K562 (cell line): ENCODE results near the gene HK1. TPM values are rescaled to one million over a fixed set of nuclear protein-coding genes. Genes with fewer than 3 reads are reported as not detected.

Experiments
- ARHGAP35 ChIP-seq: fragments of 450-650 bp; IDR thresholded peaks from 2 replicates; pipeline ENCODE4 v1.6.1; 2018; ENCODE audit not compliant: partially characterized antibody
- DMBX1 ChIP-seq: fragments of 250-450 bp; sonication (Bioruptor Pico); IDR thresholded peaks from 2 replicates; pipeline ENCODE4 v1.8.0; 2022; ENCODE audit warnings: inconsistent platforms, mild to moderate bottlenecking, moderate library complexity, borderline replicate concordance
- MAFK ChIP-seq: IDR thresholded peaks from 2 replicates; pipeline ENCODE4 v1.6.1; 2011; ENCODE audit warnings: low read length, improper control_type of control experiment
- NR1H2 ChIP-seq: sonication (generic); formaldehyde crosslinking; IDR thresholded peaks from 2 replicates; pipeline ENCODE4 v1.4.0; 2020; ENCODE audit warnings: mild to moderate bottlenecking, missing genetic modification reagents
- SIN3A ChIP-seq, 2 experiments: fragments of 150-350 bp in 1 of 2; IDR thresholded peaks; 2 replicates each; pipeline ENCODE4 v1.6.1; 2011 to 2016; ENCODE audit warnings: borderline replicate concordance in 2 of 2, low read depth in 2 of 2, low read length in 2 of 2, mild to moderate bottlenecking in 2 of 2, moderate library complexity in 2 of 2; ENCODE audit not compliant: control insufficient read depth in 1 of 2
- SMAD4 ChIP-seq: fragments of 250-450 bp; sonication (Bioruptor Pico); conservative IDR thresholded peaks from 2 replicates; pipeline ENCODE4 v1.8.0; 2021; ENCODE audit warnings: inconsistent platforms, mild to moderate bottlenecking, moderate library complexity
- SNIP1 ChIP-seq: fragments of 450-650 bp; IDR thresholded peaks from 2 replicates; pipeline ENCODE4 v1.7.1; 2017; ENCODE audit warnings: low read depth, mild to moderate bottlenecking
- TAF1 ChIP-seq: IDR thresholded peaks from 2 replicates; pipeline ENCODE4 v1.6.1; 2011; ENCODE audit warnings: mild to moderate bottlenecking, low read length, moderate library complexity; ENCODE audit not compliant: insufficient read depth, control insufficient read depth, severe bottlenecking; ENCODE audit errors: extremely low read depth
- XRCC3 ChIP-seq: fragments of 450-650 bp; IDR thresholded peaks from 2 replicates; pipeline ENCODE4 v1.6.1; 2017; ENCODE audit warnings: mild to moderate bottlenecking, moderate library complexity
- XRCC5 ChIP-seq: fragments of 200-400 bp; formaldehyde crosslinking; IDR thresholded peaks from 2 replicates; pipeline ENCODE4 v1.6.1; 2017; ENCODE audit warnings: low read depth, mild to moderate bottlenecking, low read length
- ZBTB8A ChIP-seq: fragments of 450-650 bp; IDR thresholded peaks from 2 replicates; pipeline ENCODE4 v1.6.1; 2018; ENCODE audit warnings: mild to moderate bottlenecking, moderate library complexity; ENCODE audit not compliant: partially characterized antibody
- ZEB2 ChIP-seq: fragments of 450-650 bp; IDR thresholded peaks from 2 replicates; pipeline ENCODE4 v1.6.1; 2016
- ZNF174 ChIP-seq: fragments of 250-450 bp; sonication (Bioruptor Pico); IDR thresholded peaks from 2 replicates; pipeline ENCODE4 v1.4.0; 2020; ENCODE audit warnings: mild to moderate bottlenecking
- ZNF785 ChIP-seq: fragments of 250-450 bp; sonication (Bioruptor Pico); IDR thresholded peaks from 2 replicates; pipeline ENCODE4 v1.4.0; 2020; ENCODE audit warnings: mild to moderate bottlenecking
- polyA plus RNA-seq, 8 experiments: library from polyadenylated mRNA; depleted of rRNA in 4 of 8; stranded (reverse) in 5 of 8; unstranded in 3 of 8; fragments of >200 nt; fragmentation: Nextera tagmentation in 2 of 8; fragmentation: Illumina TruSeq in 1 of 8; extraction: Ambion mirVana in 2 of 8; extraction: Trizol in 1 of 8; gene quantifications; 2 replicates each; pipeline versions ENCODE4 v1.2.1 to v1.2.3, GENCODE V29; 2011 to 2014; ENCODE audit warnings: inconsistent platforms in 1 of 8, missing spikeins in 1 of 8
- total RNA-seq, 7 experiments: library from RNA; depleted of rRNA in 6 of 7; stranded (reverse); fragments of >200 nt in 6 of 7; fragmentation: Illumina TruSeq in 2 of 7; extraction: Trizol in 2 of 7; gene quantifications; 2 replicates each; pipeline versions ENCODE4 v1.2.1 to v1.2.3, GENCODE V29; 2011 to 2021; ENCODE audit warnings: low replicate concordance in 1 of 7
- TF ChIP-seq, protein P1 (sequence below): fragments of 200-800 bp; sonication (Bioruptor generic); IDR thresholded peaks from 2 replicates; pipeline ENCODE4 v1.6.1; 2017; ENCODE audit warnings: missing genetic modification characterization, missing compliant biosample characterization
- TF ChIP-seq, protein P2 (sequence below): fragments of 450-650 bp; IDR thresholded peaks from 2 replicates; pipeline ENCODE4 v1.6.1; 2016; ENCODE audit warnings: low read depth
- TF ChIP-seq, protein P3 (sequence below): fragments of 250-450 bp; sonication (Bioruptor Pico); IDR thresholded peaks from 2 replicates; pipeline ENCODE4 v1.4.0; 2020; ENCODE audit warnings: mild to moderate bottlenecking, moderate library complexity, borderline replicate concordance

HK1 gene
- total and polyA plus RNA-seq, 9 of the 15 experiments (the other 6 are each of a cell fraction or from before 2014, with no cell fraction given) = 29.2 to 444 (median 193) TPM

DNA sequence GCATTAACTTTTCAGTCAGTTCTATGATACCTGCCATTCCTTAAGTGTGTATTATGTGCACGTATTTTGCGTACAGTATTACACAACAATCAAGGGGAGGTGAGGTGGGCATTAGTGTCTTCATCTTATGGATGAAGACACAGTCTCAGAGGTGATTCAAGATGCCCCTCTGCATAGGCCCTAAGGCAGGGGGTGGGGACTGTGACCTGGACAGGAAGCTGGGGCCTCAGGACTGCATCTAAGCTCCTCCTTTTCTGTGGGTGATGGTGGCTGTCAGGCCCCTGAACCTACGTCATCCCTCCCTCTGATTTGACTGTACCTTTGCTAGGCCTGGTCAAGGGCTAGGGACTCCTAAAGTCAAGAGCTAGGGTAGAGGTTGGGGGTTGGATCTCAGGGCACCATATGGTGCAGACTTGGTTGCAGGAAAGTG is 38.9 kb downstream of the HK1 start (continued):
- TF ChIP-seq ZBTB8A = no peak
- no peak for TF ChIP-seq ZNF174 (CRISPR knock-in tag)
- peak; percentile 85 for TF ChIP-seq TAF1
- TF ChIP-seq XRCC5 = no peak
- TF ChIP-seq, protein P1, sequence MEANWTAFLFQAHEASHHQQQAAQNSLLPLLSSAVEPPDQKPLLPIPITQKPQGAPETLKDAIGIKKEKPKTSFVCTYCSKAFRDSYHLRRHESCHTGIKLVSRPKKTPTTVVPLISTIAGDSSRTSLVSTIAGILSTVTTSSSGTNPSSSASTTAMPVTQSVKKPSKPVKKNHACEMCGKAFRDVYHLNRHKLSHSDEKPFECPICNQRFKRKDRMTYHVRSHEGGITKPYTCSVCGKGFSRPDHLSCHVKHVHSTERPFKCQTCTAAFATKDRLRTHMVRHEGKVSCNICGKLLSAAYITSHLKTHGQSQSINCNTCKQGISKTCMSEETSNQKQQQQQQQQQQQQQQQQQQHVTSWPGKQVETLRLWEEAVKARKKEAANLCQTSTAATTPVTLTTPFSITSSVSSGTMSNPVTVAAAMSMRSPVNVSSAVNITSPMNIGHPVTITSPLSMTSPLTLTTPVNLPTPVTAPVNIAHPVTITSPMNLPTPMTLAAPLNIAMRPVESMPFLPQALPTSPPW (CRISPR knock-in tag) = 0 out of 2 replicates have a peak, but pooled peaks have one; percentile 22
- no peak for TF ChIP-seq ZNF785 (CRISPR knock-in tag)
- TF ChIP-seq MAFK = peak; percentile 4; the same call in 1 of the 2 replicates
- TF ChIP-seq, protein P2, sequence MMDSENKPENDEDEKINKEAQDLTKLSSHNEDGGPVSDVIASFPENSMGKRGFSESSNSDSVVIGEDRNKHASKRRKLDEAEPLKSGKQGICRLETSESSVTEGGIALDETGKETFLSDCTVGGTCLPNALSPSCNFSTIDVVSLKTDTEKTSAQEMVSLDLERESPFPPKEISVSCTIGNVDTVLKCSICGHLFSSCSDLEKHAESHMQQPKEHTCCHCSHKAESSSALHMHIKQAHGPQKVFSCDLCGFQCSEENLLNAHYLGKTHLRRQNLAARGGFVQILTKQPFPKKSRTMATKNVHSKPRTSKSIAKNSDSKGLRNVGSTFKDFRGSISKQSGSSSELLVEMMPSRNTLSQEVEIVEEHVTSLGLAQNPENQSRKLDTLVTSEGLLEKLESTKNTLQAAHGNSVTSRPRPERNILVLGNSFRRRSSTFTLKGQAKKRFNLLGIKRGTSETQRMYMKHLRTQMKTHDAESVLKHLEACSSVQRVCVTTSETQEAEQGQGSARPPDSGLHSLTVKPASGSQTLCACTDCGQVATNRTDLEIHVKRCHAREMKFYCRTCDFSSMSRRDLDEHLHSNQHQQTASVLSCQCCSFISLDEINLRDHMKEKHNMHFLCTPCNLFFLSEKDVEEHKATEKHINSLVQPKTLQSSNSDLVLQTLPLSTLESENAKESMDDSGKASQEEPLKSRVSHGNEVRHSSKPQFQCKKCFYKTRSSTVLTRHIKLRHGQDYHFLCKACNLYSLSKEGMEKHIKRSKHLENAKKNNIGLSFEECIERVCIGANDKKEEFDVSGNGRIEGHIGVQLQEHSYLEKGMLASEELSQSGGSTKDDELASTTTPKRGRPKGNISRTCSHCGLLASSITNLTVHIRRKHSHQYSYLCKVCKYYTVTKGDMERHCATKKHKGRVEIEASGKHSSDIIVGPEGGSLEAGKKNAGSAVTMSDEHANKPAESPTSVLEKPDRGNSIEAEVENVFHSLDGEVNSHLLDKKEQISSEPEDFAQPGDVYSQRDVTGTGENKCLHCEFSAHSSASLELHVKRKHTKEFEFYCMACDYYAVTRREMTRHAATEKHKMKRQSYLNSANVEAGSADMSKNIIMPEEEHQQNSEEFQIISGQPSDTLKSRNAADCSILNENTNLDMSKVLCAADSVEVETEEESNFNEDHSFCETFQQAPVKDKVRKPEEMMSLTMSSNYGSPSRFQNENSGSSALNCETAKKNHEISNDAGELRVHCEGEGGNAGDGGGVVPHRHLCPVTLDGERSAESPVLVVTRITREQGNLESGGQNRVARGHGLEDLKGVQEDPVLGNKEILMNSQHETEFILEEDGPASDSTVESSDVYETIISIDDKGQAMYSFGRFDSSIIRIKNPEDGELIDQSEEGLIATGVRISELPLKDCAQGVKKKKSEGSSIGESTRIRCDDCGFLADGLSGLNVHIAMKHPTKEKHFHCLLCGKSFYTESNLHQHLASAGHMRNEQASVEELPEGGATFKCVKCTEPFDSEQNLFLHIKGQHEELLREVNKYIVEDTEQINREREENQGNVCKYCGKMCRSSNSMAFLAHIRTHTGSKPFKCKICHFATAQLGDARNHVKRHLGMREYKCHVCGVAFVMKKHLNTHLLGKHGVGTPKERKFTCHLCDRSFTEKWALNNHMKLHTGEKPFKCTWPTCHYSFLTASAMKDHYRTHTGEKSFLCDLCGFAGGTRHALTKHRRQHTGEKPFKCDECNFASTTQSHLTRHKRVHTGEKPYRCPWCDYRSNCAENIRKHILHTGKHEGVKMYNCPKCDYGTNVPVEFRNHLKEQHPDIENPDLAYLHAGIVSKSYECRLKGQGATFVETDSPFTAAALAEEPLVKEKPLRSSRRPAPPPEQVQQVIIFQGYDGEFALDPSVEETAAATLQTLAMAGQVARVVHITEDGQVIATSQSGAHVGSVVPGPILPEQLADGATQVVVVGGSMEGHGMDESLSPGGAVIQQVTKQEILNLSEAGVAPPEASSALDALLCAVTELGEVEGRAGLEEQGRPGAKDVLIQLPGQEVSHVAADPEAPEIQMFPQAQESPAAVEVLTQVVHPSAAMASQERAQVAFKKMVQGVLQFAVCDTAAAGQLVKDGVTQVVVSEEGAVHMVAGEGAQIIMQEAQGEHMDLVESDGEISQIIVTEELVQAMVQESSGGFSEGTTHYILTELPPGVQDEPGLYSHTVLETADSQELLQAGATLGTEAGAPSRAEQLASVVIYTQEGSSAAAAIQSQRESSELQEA = no peak
- no peak for TF ChIP-seq ARHGAP35
- no peak for TF ChIP-seq XRCC3
- no peak for TF ChIP-seq NR1H2 (CRISPR knock-in tag)
- peak; percentile 10; the same call in 1 of the 2 replicates for TF ChIP-seq ZEB2
- TF ChIP-seq, protein P3, sequence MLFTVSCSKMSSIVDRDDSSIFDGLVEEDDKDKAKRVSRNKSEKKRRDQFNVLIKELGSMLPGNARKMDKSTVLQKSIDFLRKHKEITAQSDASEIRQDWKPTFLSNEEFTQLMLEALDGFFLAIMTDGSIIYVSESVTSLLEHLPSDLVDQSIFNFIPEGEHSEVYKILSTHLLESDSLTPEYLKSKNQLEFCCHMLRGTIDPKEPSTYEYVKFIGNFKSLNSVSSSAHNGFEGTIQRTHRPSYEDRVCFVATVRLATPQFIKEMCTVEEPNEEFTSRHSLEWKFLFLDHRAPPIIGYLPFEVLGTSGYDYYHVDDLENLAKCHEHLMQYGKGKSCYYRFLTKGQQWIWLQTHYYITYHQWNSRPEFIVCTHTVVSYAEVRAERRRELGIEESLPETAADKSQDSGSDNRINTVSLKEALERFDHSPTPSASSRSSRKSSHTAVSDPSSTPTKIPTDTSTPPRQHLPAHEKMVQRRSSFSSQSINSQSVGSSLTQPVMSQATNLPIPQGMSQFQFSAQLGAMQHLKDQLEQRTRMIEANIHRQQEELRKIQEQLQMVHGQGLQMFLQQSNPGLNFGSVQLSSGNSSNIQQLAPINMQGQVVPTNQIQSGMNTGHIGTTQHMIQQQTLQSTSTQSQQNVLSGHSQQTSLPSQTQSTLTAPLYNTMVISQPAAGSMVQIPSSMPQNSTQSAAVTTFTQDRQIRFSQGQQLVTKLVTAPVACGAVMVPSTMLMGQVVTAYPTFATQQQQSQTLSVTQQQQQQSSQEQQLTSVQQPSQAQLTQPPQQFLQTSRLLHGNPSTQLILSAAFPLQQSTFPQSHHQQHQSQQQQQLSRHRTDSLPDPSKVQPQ (CRISPR knock-in tag) = no peak
- no peak for TF ChIP-seq SNIP1
- peak; percentile 26; the same call in 1 of the 2 replicates for TF ChIP-seq DMBX1
- TF ChIP-seq SIN3A (IDR thresholded peaks at IDR 0.05; ENCODE audit: borderline replicate concordance in 2 of 2, control insufficient read depth in 1 of 2, low read depth in 2 of 2, low read length in 2 of 2) = peak; percentile 31 to 51; a peak in 2 of 4 replicates
- TF ChIP-seq SMAD4 (CRISPR knock-in tag) = 0 out of 2 replicates have a peak, but pooled peaks have one; percentile 7
